ENCODE measurements around the gene TOPORS.
"Not testable (repeated sequence)": the region's sequence is repeated elsewhere in the genome, so short reads cannot be mapped to it uniquely, and the experiment has no call there.

The TOPORS gene

DNA sequence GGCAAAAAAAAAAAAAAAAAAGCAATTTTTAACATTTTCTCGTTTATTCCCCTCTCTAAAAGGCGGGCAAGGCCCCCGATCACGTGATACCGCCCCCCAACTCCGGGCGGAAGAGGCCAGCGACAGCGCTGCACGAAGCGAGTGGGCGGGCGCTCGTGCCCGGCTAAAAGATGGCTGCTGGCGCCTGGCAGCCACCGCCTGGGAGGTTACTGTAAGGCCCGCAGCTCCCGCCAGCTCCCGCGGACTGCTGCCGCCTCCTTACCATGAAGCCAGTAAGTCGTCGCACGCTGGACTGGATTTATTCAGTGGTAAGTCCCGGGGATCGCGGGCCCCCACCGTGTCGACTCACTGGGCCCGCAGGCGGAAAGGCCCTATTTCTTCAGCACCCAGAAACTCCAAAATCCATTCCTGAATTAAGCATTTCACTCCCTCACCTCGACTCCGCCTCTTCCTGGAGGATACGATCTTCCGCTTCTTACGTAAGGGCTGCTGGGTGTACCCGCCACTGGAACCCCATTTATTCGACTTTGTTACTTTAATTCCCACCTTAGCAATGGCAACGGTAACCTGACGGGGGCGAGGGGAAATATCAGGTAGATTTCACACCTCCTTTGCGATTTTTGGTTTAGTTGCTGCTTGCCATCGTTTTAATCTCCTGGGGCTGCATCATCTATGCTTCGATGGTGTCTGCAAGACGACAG lies at the start of gene TOPORS, which contains the start of gene SMIM27:
Gene TOPORS (minus strand): TSS at position 415 of the 701 bp plus-strand sequence. CDS start 150 bp downstream, at position 265.
Gene SMIM27 (plus strand): TSS at position 156 of the 701 bp plus-strand sequence. CDS start 108 bp downstream, at position 264.
- DNase-seq = peak; percentile 92

GRCh38 chr9:32599021-32599420 lies 46.6 kb upstream of the TOPORS start:
- DNase-seq = not testable (repeated sequence)

DNA sequence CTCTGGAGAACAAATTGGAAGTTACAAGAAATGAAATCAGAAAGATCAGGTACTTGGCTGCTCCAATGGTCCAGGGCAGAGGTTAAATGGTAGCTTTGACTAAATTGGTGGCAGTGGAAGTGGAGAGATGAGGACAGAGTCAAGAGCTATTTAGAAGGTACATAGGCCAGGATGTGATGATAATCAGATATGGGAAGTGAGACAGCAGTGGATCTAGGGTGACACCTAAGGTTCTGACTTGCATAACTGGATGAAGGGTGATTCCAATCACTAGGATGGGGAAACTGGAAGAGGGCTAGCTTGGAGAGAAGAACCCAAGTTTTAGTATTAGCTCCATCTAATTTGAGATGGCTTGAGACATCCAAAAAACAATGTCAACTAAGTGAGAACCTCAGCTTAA lies 44.5 kb upstream of the TOPORS start:
- DNase-seq = no peak

GRCh38 chr9:32596096-32596865 lies 43.9 kb upstream of the TOPORS start:
- DNase-seq = no peak

GRCh38 chr9:32590898-32591297 lies 38.5 kb upstream of the TOPORS start:
- no peak for DNase-seq

GRCh38 chr9:32590476-32590875 lies 38.1 kb upstream of the TOPORS start:
- no peak for DNase-seq

- peak in 1 of 2 donors; percentile 13 for DNase-seq
Measured at GRCh38 chr9:32589083-32589723, 36.8 kb upstream of the TOPORS start.

DNA sequence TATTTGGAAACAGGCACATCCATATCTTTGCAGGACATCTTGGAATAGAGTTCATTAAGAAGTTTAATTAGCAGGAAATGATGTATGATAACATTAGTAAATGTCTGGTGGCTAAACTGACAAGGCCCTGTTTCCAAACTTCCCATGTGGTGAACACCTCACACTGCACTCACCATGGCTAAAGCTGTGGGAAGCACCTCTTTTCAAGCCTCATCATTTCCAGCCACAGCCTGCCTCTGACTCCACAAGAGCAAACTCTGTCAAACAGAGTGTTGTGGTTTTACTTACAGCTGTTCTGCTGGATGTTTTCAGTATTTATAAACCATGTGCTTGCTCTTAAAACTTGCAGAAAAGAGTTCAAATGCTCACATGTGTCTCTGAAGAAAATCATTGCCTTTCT lies 35.5 kb upstream of the TOPORS start:
- DNase-seq = no peak

- no peak for DNase-seq
Measured at GRCh38 chr9:32584784-32585183, 32.4 kb upstream of the TOPORS start.

GRCh38 chr9:32581512-32582143 lies 29.2 kb upstream of the TOPORS start:
- DNase-seq = peak in 1 of 2 donors; percentile 48

- no peak for DNase-seq
Measured at GRCh38 chr9:32580631-32581300, 28.4 kb upstream of the TOPORS start.

DNA sequence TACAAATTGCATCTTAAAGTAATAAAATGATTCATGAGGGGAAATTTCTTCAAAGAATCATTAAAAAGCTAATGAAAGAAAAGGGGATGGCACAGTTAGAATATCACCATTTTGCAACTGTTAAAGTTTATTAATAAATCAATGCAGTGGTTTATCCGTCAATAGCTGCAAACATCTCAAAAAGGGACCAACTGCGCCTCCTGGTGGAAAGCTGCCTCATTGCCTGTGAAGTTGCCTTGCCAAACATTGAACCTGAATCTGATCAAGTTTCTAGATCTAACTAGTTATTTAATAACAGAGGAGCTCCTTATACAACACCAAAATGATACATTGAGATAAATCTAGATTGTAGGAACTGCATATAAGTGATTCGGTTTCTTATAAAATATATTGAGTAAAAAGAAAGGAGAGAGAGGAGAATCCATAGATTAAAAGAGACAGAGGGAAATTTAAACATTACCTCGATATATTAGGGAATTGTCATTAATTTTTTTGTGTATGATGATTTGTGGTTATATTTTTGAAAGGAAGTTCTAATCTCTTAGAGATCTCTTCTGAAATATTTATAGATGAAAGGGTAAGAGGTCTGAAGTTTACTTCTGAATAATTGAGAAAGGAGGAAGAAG lies 27.4 kb upstream of the TOPORS start:
- DNase-seq = peak; percentile 70 to 81

DNA sequence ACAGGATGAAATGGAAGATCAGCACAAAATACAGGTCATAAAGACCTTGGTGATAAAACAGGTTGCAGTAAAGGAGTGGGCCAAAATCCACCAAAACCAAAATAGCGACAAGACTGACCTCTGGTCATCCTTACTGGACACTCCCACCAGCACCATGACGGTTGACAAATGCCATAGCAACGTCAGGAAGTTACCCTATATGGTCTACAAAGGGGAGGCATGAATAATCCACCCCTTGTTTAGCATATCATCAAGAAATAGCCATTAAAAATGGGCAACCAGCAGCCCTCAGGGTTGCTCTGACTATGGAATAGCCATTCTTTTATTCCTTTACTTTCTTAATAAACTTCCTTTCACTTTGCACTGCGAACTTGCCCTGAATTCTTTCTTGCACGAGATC lies 26.6 kb upstream of the TOPORS start:
- no peak for DNase-seq

GRCh38 chr9:32577316-32577715 lies 24.9 kb upstream of the TOPORS start:
- no peak for DNase-seq

GRCh38 chr9:32574858-32575257 lies 22.5 kb upstream of the TOPORS start:
- DNase-seq = no peak

DNA sequence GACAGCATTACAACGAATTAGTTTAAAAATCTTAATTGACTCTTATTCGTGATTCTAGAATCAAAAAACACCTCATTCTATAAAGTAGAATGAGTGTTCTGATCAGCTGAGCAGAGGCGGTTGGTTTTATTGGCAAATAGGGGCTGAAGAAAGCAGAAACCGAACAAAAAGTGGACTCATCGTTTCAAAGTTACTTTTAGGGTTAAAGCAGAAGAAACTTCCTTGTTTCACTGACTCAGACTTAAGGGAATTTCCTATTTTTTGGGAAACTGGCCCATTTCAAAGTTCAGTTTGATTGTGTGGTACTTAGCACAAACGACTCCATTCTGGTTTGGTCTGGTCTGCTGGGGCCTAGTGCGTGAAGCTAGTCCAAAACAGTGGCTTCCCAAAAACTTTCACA lies 21.4 kb upstream of the TOPORS start:
- DNase-seq = no peak

DNA sequence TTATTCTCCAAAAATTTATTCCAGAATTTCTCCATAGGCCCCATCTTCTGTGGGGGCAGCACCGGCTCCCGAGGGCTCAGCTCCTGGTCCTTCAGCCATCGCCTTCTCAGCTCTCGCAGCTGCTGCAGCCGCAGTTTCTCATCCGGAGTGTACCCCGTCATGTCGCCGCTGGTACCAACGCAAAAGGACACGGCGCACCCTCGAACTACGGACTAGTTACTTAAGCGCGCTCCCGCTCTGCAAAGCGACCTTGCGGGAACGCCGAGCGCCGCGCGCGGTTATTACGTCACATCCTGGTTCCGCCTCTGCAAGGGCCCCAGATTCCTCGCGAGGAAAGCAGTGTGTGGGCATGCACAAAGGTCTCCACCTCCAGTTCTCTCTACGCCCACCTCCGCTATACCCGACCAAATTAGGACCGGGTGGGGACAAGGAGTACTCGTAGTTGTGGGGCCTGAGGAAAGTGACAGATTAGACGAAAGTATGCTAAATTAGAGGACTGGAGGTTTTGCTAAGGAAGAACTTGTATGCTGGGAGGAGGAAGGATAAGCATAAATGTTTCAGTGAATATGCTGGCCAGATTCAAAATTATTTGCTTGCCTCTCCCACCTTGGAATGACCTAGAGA lies 20.6 kb upstream of the TOPORS start, which contains the start of gene NDUFB6:
Gene NDUFB6 (minus strand): TSS at position 260 of the 624 bp plus-strand sequence. CDS start 99 bp downstream, at position 161.
- DNase-seq = peak; percentile 94 to 95

GRCh38 chr9:32571969-32572899 lies 19.8 kb upstream of the TOPORS start:
- peak; percentile 80 to 84 for DNase-seq

GRCh38 chr9:32570262-32570661 lies 17.9 kb upstream of the TOPORS start:
- DNase-seq = no peak

- DNase-seq = no peak
Measured at GRCh38 chr9:32566770-32567169, 14.4 kb upstream of the TOPORS start.

Measured in CD4-positive, alpha-beta T cell treated with Interleukin-1 beta for 1 hour (primary cell).